22Rv1 (cell line): Measurements from ENCODE around the gene CHRNA10.

Source experiments
- H3K27ac ChIP-seq: fragments of 450-650 bp; 2 replicates; pipeline ENCODE4 v1.5.1; 2017
- ZFX ChIP-seq: fragments of 450-650 bp; IDR thresholded peaks from 2 replicates; pipeline ENCODE4 v1.6.1; 2017; ENCODE audit warnings: antibody characterized with exemption, borderline replicate concordance
- TF ChIP-seq, protein P1 (sequence below): fragments of 450-650 bp; IDR thresholded peaks from 2 replicates; pipeline ENCODE4 v1.5.1; 2017; ENCODE audit warnings: mild to moderate bottlenecking

Gene CHRNA10

DNA sequence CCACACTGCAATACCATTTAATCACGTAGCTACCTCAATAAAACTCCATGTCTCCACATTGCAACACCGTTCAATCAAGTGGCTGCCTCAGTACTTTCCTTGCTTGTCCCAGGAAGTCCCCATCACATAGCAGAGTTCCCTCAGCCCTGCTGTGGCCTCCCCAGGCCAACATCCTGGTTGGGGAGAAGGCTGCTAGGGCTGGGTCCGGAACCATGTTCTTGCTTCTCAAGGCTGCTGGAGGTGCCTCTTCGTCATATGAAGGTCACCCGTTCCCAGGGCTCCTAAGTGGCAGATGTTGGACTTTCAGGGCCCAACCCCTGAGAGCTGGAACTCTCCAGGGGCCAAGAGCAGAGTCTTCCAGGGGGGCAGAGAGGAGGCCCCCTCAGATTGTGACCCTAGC lies 32.7 kb downstream of the CHRNA10 start:
- no peak for TF ChIP-seq ZFX
- TF ChIP-seq, protein P1, sequence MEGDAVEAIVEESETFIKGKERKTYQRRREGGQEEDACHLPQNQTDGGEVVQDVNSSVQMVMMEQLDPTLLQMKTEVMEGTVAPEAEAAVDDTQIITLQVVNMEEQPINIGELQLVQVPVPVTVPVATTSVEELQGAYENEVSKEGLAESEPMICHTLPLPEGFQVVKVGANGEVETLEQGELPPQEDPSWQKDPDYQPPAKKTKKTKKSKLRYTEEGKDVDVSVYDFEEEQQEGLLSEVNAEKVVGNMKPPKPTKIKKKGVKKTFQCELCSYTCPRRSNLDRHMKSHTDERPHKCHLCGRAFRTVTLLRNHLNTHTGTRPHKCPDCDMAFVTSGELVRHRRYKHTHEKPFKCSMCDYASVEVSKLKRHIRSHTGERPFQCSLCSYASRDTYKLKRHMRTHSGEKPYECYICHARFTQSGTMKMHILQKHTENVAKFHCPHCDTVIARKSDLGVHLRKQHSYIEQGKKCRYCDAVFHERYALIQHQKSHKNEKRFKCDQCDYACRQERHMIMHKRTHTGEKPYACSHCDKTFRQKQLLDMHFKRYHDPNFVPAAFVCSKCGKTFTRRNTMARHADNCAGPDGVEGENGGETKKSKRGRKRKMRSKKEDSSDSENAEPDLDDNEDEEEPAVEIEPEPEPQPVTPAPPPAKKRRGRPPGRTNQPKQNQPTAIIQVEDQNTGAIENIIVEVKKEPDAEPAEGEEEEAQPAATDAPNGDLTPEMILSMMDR: no peak

DNA sequence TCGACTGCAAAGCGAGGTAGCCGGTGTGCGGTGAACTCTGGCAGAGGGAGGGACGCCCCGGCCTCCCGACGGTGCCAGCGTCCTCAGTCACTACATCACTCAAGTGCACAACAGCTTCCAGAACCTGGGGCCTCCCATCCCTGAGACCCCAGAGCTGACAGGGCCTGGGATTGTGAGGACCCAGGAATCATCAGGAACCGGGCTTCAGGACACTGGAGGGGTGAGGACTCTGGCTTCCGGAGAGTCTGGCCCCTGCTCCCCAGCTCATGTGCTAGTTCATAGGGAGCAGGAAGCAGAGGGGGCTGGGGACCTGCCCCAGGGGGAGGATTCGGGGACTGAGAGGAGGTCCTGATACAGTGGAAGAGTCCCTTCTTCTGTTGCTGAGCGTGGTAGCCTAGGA lies 34.0 kb downstream of the CHRNA10 start:
- TF ChIP-seq, protein P1: no peak
- no peak for TF ChIP-seq ZFX

More for the DNA sequence above, 32.7 kb downstream of the CHRNA10 start:
- H3K27ac ChIP-seq: no peak overlapping the region

DNA sequence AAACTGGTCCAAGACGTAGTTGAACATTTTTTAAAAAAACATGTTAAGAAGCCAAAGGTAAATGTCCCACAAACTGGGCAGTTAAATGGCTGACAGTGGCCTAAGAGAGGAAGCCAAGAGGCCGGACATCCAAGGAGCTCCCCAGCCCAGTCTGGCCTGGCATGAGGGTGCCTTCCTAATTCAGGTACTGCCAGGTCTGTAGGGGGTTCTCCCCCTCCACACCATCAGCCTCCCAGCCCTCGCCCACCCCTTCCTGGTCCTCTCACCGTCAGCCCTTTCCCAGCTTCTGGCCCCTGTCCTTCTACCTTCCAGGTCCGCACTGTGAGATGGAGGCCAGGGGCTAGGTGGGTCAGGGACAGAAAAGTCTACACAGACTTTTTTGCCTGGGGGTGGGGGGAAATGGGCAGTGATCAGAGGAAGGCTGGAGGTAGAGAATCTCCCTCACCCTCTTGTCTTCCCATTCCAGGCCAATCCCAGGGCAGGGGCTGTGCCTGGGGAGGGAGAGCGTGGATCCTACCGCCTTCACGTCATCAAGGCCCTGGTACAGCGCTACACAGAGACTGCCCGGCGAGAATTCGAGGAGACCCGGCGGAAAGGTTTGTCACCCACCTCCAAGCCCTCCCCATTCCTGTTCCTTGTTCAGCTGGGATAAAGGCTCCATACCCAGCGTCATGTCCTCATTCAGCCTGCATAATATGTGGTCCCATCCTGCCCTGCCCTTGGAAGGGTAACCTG lies 35.4 kb downstream of the CHRNA10 start:
- no peak overlapping the region for H3K27ac ChIP-seq

More for the DNA sequence above, 34.0 kb downstream of the CHRNA10 start:
- H3K27ac ChIP-seq: no peak overlapping the region

DNA sequence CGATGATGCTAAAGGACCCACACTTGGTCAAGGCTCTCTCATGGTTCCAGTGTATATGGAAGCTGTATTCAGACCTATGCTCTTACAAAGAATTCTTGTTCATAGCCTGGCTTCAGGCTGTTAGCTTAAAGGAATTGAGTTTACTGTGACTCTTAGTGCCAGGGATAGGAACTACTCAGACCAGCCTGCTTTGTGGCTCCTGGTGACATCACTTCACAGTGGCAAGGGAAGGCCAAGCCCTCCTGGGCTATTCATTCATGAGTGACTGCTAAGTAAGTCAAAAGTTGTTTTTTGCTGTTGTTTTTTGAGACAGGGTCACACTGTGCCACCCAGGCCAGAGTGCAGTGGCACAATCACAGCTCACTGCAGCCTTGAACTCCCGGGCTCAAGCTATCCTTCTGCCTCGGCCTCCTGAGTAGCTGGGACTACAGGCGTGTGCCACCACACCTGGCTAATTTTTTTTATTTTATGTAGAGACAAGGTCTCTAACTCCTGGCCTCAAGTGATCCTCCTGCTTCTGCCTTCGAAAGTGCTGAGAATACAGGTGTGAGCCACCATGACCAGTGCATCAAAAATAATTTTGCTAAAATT lies 39.0 kb downstream of the CHRNA10 start:
- no peak overlapping the region for H3K27ac ChIP-seq
- no peak for TF ChIP-seq ZFX
- TF ChIP-seq, protein P1: no peak

More for the DNA sequence above, 35.4 kb downstream of the CHRNA10 start:
- TF ChIP-seq, protein P1: no peak
- no peak for TF ChIP-seq ZFX

DNA sequence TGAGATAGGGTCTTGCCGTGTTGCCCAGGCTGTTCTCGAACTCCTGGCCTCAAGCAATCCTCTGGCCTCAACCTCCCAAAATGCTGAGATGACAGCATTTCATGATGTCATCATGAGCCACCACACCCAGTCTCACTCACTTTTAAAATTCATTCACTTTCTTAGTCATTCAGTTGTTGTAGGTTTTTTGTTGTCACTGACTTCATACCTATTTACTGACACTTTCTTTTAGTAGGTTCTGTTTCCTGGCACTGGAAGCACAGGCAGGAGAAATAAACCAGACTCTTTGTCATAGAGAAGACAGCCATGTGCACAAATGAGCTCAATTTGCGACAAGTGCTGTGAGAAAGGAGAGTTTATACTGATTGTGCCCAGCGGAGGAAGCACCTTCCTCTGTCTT lies 39.9 kb downstream of the CHRNA10 start:
- TF ChIP-seq ZFX: no peak
- TF ChIP-seq, protein P1: no peak
- H3K27ac ChIP-seq: no peak overlapping the region

DNA sequence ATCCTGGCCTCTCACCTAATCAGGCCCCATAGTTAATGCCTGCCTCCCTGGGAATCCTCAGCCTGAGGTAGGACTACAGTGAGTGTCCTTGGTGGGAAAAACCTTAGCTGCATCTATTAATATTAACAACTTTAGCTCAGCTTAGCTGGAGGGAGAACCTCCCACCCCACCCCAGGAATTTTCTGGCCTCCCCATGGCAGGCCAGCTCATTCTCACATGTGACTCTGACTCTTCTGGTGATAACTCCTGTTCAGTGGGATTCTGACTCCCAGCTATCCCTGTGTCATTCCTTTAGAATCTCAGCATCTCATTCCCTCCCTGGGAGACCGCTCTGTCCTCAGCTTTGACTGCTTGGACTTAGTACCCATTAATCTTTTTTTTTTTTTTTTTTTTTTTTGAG lies 43.9 kb downstream of the CHRNA10 start:
- H3K27ac ChIP-seq: no peak overlapping the region
- TF ChIP-seq, protein P1: no peak
- TF ChIP-seq ZFX: no peak

DNA sequence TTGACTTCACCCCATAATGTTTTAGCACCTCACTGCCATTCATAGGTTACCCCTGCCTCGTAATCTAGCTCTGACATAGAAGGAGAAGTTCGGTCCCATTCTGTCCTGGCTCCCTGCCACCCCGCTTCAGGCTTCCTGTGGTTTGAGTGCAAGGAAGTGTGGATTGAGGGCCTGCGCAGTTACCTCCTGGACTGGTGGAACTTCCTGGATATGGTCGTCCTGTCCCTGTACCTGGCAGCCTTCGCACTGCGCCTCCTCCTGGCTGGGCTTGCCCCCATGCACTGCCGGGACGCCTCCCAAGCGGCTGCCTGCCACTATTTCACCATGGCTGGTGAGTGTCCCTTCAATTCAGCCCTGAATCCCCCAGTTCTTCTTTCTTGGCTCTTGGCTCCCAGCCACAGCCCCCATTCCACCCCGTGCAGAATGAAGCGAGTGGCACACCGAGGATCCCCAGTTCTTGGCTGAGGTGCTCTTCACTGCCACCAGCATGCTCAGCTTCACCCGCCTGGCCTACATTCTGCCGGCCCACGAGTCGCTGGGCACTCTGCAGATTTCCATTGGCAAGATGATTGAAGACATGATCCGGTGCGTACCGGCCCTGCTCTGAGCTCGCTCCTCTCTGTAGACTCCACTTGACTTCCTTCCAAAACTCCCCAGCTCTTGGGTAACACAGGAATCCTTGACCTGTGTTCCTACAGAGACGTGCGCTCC lies 44.8 kb downstream of the CHRNA10 start:
- TF ChIP-seq, protein P1: no peak
- no peak for TF ChIP-seq ZFX
- H3K27ac ChIP-seq: no peak overlapping the region
